ENCODE data around the gene DLGAP4. TPM values are rescaled to one million over a fixed set of nuclear protein-coding genes. Genes with fewer than 3 reads are reported as not detected.

Gene DLGAP4
- total RNA-seq, 1 experiment from 2014 or later = 40.3 TPM

DNA sequence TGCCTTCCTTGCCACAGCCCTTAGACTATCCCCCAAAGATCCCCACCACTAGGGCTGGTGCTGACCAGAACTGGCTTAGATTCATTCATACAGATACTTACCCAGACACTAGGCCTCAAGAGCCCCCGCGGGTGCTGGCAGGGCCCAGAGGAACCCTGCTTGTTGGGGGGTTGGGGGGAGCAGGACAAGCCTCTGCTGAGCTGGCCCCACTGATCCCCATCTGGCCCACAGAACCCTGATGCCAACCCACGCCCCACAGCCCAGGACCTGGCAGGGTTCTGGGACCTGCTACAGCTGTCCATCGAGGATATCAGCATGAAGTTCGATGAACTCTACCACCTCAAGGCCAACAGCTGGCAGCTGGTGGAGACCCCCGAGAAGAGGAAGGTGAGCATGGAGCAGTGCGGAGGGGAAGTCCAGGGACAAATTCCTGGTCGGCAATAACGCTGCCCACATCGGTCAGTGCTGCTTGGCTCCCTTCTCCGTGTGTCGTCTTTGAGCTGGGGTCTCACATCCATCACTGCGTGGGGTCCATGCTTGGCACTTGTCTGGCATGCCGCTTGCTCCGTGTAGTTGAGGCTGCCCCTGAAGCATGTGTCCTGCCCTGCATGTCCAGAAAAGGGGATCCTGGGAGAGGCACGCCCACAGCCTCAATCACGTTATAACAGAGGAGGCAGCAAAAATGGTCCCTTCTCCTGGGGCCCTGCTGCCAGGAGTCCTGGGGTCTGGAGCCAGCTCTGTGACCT, 219.7 kb downstream of the DLGAP4 start:
- H4K20me1 ChIP-seq (ENCODE audit: insufficient read depth) = no peaks in the 10 kb centered on the region
- no peak overlapping the region for H3K4me2 ChIP-seq (ENCODE audit: low read length)
- no peak for TF ChIP-seq EGR1 (IDR thresholded peaks at IDR 0.05; ENCODE audit: low read depth)
- TF ChIP-seq TCF7L2 (IDR thresholded peaks at IDR 0.05; ENCODE audit: borderline replicate concordance, extremely low read depth, insufficient read depth, insufficient read length) = no peak
- peaks cover 0 to 15% of the 10 kb centered on the region in 2 experiments; a peak in 3 of 4 replicates for H3K36me3 ChIP-seq (ENCODE audit: control insufficient read depth in 1 of 2, insufficient read depth in 2 of 2, low read length in 2 of 2)
- BruUV-seq (replicated peaks) = no TSS peak
- CTCF ChIA-PET = no interaction called here
- POLR2A ChIA-PET = no interaction called here
- intact Hi-C loops (cut with micrococcal nuclease) = no loop called here
- no peaks in the 10 kb centered on the region for H3K9me3 ChIP-seq (ENCODE audit: control insufficient read depth in 1 of 2, insufficient read depth in 1 of 2, low read depth in 1 of 2, low read length in 2 of 2)
- H3K79me2 ChIP-seq (ENCODE audit: insufficient read depth, low read length) = no peaks in the 10 kb centered on the region
- H3K27me3 ChIP-seq (ENCODE audit: insufficient read depth, low read length) = no peaks in the 10 kb centered on the region
- H3K9ac ChIP-seq (ENCODE audit: low read length) = no peak overlapping the region
- no peak for ATAC-seq
- H3K4me3 ChIP-seq (replicated peaks in 1 of 2; ENCODE audit: low read depth in 1 of 2, low read length in 2 of 2) = no peak overlapping the region
- no peaks in the 10 kb centered on the region for H3K9me2 ChIP-seq (ENCODE audit: insufficient read depth)
- RAD21 ChIA-PET (ENCODE audit: low non-redundant PET in 1 of 2, low total read pairs in 2 of 2, uncharacterized antibody in 2 of 2, unreplicated experiment in 2 of 2) = no interaction called here
- H3K27ac ChIP-seq (ENCODE audit: low read depth, low read length) = no peak overlapping the region
- no peaks in the 10 kb centered on the region for H3K4me1 ChIP-seq (ENCODE audit: control insufficient read depth in 1 of 2, insufficient read depth in 2 of 2, low read length in 2 of 2)
- no peak overlapping the region for H2AFZ ChIP-seq (ENCODE audit: low read depth, low read length, poor library complexity, severe bottlenecking)
- no peak for DNase-seq (ENCODE audit: low read depth, low spot score)

GRCh38 chr20:36526521-36527011, 220.4 kb downstream of the DLGAP4 start:
- no peak overlapping the region for H3K4me2 ChIP-seq (ENCODE audit: low read length)
- DNase-seq (ENCODE audit: low read depth, low spot score) (no peak), ATAC-seq (no peak)
- H3K27me3 ChIP-seq (ENCODE audit: insufficient read depth, low read length) = no peaks in the 10 kb centered on the region
- intact Hi-C loops (cut with micrococcal nuclease) = no loop called here
- H3K9me3 ChIP-seq (ENCODE audit: control insufficient read depth in 1 of 2, insufficient read depth in 1 of 2, low read depth in 1 of 2, low read length in 2 of 2) = no peaks in the 10 kb centered on the region
- peaks cover 0 to 15% of the 10 kb centered on the region in 2 experiments; a peak in 3 of 4 replicates for H3K36me3 ChIP-seq (ENCODE audit: control insufficient read depth in 1 of 2, insufficient read depth in 2 of 2, low read length in 2 of 2)
- ChIA-PET RAD21 (ENCODE audit: low non-redundant PET in 1 of 2, low total read pairs in 2 of 2, uncharacterized antibody in 2 of 2, unreplicated experiment in 2 of 2) (no interaction called here), CTCF (no interaction called here), POLR2A (no interaction called here)
- no peaks in the 10 kb centered on the region for H4K20me1 ChIP-seq (ENCODE audit: insufficient read depth)
- H3K9ac ChIP-seq (ENCODE audit: low read length) = no peak overlapping the region
- no peaks in the 10 kb centered on the region for H3K9me2 ChIP-seq (ENCODE audit: insufficient read depth)
- H3K79me2 ChIP-seq (ENCODE audit: insufficient read depth, low read length) = no peaks in the 10 kb centered on the region
- H3K27ac ChIP-seq (ENCODE audit: low read depth, low read length) = no peak overlapping the region
- no peak overlapping the region for H3K4me3 ChIP-seq (replicated peaks in 1 of 2; ENCODE audit: low read depth in 1 of 2, low read length in 2 of 2)
- no TSS peak for BruUV-seq (replicated peaks)
- H3K4me1 ChIP-seq (ENCODE audit: control insufficient read depth in 1 of 2, insufficient read depth in 2 of 2, low read length in 2 of 2) = no peaks in the 10 kb centered on the region
- H2AFZ ChIP-seq (ENCODE audit: low read depth, low read length, poor library complexity, severe bottlenecking) = no peak overlapping the region
- TF ChIP-seq MAX (IDR thresholded peaks at IDR 0.05) = no peak
- no peak for TF ChIP-seq SIN3A (IDR thresholded peaks at IDR 0.05; ENCODE audit: low read depth)
- no peak for TF ChIP-seq CTCF (IDR thresholded peaks at IDR 0.05 in 2 of 3, conservative IDR thresholded peaks at IDR 0.05 in 1 of 3; ENCODE audit: borderline replicate concordance in 1 of 3, insufficient read depth in 1 of 3, low read depth in 2 of 3, low read length in 2 of 3)
- no peak for TF ChIP-seq ZNF274 (IDR thresholded peaks at IDR 0.05; ENCODE audit: low read depth, low read length)
- no peak for TF ChIP-seq RAD21 (IDR thresholded peaks at IDR 0.05; ENCODE audit: low read depth)
- no peak for TF ChIP-seq ZBTB33 (IDR thresholded peaks at IDR 0.05; ENCODE audit: extremely low read depth, insufficient replicate concordance, low read length)
- TF ChIP-seq ATF3 (IDR thresholded peaks at IDR 0.05) = no peak
- TF ChIP-seq POLR2A (IDR thresholded peaks at IDR 0.05; ENCODE audit: borderline replicate concordance, extremely low read depth, insufficient read depth, insufficient read length) = no peak
- TF ChIP-seq ELF1 (IDR thresholded peaks at IDR 0.05; ENCODE audit: borderline replicate concordance, low read depth) = no peak
- TF ChIP-seq SRF (IDR thresholded peaks at IDR 0.05; ENCODE audit: low read depth) = no peak
- TF ChIP-seq EZH2phosphoT487 (IDR thresholded peaks at IDR 0.05; ENCODE audit: borderline replicate concordance) = no peak
- TF ChIP-seq SP1 (IDR thresholded peaks at IDR 0.05; ENCODE audit: low read depth) = no peak
